Thymus (tissue), 11 donors: Measurements from ENCODE around the gene ADAMTS6. TPM values are rescaled to one million over a fixed set of nuclear protein-coding genes. Genes with fewer than 3 reads are reported as not detected.

Source experiments
- DNase-seq, 9 donors: peaks; one replicate each; pipeline ENCODE4 v3.0.0-alpha.2; 2013; ENCODE audit warnings: low spot score in 9 of 9, low read depth in 6 of 9, missing footprints in 1 of 9
- H3K27ac ChIP-seq, 2 donors: one replicate each; pipeline ENCODE4 v1.5.1; 2013; ENCODE audit warnings: control low read depth in 1 of 2, low read depth in 1 of 2, low read length in 1 of 2, mild to moderate bottlenecking in 1 of 2, moderate library complexity in 1 of 2
- H3K27me3 ChIP-seq, 2 donors: one replicate each; pipeline ENCODE4 v1.5.1; 2013; ENCODE audit warnings: low read length in 1 of 2; ENCODE audit not compliant: control insufficient read depth in 2 of 2, insufficient read depth in 1 of 2
- H3K36me3 ChIP-seq, 2 donors: one replicate each; pipeline ENCODE4 v1.5.1; 2013; ENCODE audit warnings: low read length in 1 of 2, mild to moderate bottlenecking in 1 of 2, moderate library complexity in 1 of 2; ENCODE audit not compliant: control insufficient read depth in 2 of 2, insufficient read depth in 2 of 2
- H3K4me1 ChIP-seq, 2 donors: one replicate each; pipeline ENCODE4 v1.5.1; 2013; ENCODE audit warnings: low read length in 2 of 2; ENCODE audit not compliant: control insufficient read depth in 2 of 2, insufficient read depth in 2 of 2
- H3K4me3 ChIP-seq, 2 donors: one replicate each; pipeline ENCODE4 v1.5.1; 2013; ENCODE audit warnings: low read length in 2 of 2, control low read depth in 1 of 2, mild to moderate bottlenecking in 1 of 2
- H3K9me3 ChIP-seq, 2 donors: one replicate each; pipeline ENCODE4 v1.5.1; 2013; ENCODE audit warnings: low read length in 1 of 2, mild to moderate bottlenecking in 1 of 2; ENCODE audit not compliant: control insufficient read depth in 2 of 2, insufficient read depth in 1 of 2
- WGBS: extraction: QIAGEN DNeasy Blood & Tissue Kit; methylation state at CpG from one replicate; pipeline ENCODE4 v1.1.7; 2013; 5-methylcytosine and 5-hydroxymethylcytosine counted together
- polyA plus RNA-seq: library from polyadenylated mRNA; stranded (reverse); fragments of 200-250 nt; gene quantifications from one replicate; pipeline ENCODE4 v1.2.3, GENCODE V29; 2013
- total RNA-seq: library from RNA; stranded (reverse); fragments of 120-200 nt; gene quantifications from one replicate; pipeline ENCODE4 v1.2.4, GENCODE V29; 2013
- donor health status: healthy.

Gene ADAMTS6
- total and polyA plus RNA-seq, 2 donors: 1.2 to 11.5 TPM

DNA sequence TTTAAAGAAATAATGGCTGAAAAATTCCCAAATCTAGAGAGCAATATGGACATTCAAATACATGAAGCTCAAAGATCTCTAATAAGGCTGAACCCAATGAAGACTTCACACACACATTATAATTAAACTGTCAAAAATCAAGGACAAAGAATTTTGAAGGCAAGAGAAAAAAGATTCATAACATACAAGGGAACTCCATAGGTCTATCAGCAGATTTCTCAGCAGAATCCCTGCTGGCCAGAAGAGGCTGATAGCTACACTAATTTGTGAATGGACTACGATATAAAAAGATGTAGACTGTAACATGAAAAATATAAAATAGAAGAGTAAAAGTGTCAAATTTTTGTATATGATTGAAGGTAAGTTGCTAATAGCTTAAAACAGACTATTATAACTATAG is 251.9 kb downstream of the ADAMTS6 start:
- WGBS: 93% methylated on average over 1 of the region's 1 CpG
- no peak for DNase-seq
- Histone ChIP-seq H3K27me3 (no peaks in the 10 kb centered on the region), H3K9me3 (no peaks in the 10 kb centered on the region), H3K4me1 (no peaks in the 10 kb centered on the region), H3K4me3 (no peak overlapping the region), H3K27ac (no peak overlapping the region), H3K36me3 (no peaks in the 10 kb centered on the region)

DNA sequence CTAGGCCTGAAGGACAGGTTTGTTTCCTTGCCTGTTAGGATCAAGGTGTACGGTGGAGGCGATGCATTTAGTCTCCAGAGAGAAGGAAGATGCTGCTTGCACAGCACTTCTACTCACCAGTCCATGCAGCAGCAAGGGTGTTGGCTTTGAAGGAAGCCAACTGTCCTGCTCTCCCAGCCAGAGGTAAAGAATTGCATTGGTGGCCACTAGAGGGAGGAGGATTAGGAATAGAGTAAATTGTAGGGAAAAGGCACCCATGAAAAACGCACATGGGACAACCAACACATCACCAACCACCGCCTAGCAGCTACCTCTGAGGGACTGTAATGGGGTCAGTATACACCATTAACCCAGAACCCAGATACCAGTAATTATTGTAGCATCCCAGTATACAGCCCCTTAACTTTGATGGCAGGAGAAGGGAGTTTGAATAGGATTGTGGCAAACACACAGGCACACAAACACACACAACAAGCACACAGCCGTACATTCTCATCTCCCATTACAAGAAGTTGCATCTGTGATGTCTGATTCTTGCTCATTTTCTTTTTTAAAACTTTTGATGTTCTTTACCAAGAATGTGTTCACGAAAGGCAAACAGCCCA is 267.7 kb downstream of the ADAMTS6 start:
- WGBS: 95% methylated on average over 6 of the region's 6 CpGs
- Histone ChIP-seq H3K4me3 (no peak overlapping the region), H3K27ac (no peak overlapping the region), H3K4me1 (no peaks in the 10 kb centered on the region), H3K9me3 (no peaks in the 10 kb centered on the region), H3K27me3 (no peaks in the 10 kb centered on the region), H3K36me3 (no peaks in the 10 kb centered on the region)
- no peak for DNase-seq

DNA sequence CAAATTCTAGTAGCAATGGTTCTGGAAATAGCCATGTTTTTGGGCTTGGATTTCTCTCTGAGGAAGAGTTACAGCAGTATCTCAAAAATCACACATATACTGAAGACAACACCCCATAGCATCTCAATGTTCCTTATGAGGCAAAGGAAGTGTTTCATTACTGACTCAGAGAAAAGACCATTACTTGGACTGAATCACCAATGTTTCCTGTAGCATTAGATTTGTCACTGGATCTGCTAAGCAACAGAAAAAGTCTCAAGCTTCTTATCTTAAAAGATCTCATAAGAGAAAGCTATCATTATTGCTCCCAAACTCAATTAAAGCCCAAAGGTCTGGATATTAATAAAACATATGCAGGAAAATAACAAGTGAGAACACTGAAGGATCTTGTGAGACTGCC is 272.4 kb downstream of the ADAMTS6 start:
- H3K27me3 ChIP-seq: no peaks in the 10 kb centered on the region
- H3K36me3 ChIP-seq: no peaks in the 10 kb centered on the region
- H3K4me1 ChIP-seq: no peaks in the 10 kb centered on the region
- H3K27ac ChIP-seq: no peak overlapping the region
- DNase-seq: no peak
- no peak overlapping the region for H3K4me3 ChIP-seq
- no peaks in the 10 kb centered on the region for H3K9me3 ChIP-seq

DNA sequence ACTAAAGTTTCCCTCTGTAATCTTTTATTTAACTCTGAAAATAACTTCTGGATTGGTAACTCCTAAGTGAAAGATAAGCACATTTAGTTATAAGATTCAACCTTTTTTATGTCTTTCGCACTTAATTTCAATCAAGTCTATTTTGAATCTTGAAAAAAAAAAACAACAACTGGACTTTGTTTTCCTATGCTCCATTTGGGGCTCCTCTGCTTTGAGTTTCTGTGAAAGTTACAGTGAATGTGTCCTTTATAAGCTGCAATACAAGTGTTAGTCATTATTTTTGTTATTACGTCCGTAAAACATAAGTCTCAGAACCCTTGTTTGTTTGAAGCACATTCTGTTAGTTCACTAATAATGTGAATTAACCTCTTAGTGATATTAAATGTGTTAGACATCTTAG is 276.8 kb downstream of the ADAMTS6 start:
- 99% methylated on average over 3 of the region's 3 CpGs for WGBS
- Histone ChIP-seq H3K4me1 (no peaks in the 10 kb centered on the region), H3K27me3 (no peaks in the 10 kb centered on the region), H3K4me3 (no peak overlapping the region), H3K9me3 (no peaks in the 10 kb centered on the region), H3K36me3 (no peaks in the 10 kb centered on the region), H3K27ac (no peak overlapping the region)
- no peak for DNase-seq

DNA sequence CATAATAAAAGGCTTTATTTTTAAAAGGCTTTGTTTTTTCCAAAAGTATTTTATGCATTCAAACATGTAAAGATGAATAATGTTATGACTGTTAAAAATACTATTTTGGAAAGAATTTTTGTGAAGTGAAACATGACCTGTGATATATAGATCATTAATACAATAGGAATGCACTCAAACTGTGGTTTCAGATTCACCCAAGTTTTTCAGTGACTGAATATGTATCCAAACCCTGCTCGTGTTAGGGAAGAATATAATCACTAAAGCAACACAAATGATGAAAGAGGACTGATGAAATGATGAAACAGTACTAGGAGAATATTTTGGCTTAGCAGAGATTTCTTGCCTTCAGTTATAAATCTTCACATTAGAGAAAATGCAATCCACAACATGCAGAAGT is 278.0 kb downstream of the ADAMTS6 start:
- H3K27me3 ChIP-seq: no peaks in the 10 kb centered on the region
- no peak for DNase-seq
- no peaks in the 10 kb centered on the region for H3K36me3 ChIP-seq
- no peaks in the 10 kb centered on the region for H3K9me3 ChIP-seq
- no peak overlapping the region for H3K27ac ChIP-seq
- WGBS: 88% methylated on average over 1 of the region's 1 CpG
- H3K4me1 ChIP-seq: no peaks in the 10 kb centered on the region
- H3K4me3 ChIP-seq: no peak overlapping the region

DNA sequence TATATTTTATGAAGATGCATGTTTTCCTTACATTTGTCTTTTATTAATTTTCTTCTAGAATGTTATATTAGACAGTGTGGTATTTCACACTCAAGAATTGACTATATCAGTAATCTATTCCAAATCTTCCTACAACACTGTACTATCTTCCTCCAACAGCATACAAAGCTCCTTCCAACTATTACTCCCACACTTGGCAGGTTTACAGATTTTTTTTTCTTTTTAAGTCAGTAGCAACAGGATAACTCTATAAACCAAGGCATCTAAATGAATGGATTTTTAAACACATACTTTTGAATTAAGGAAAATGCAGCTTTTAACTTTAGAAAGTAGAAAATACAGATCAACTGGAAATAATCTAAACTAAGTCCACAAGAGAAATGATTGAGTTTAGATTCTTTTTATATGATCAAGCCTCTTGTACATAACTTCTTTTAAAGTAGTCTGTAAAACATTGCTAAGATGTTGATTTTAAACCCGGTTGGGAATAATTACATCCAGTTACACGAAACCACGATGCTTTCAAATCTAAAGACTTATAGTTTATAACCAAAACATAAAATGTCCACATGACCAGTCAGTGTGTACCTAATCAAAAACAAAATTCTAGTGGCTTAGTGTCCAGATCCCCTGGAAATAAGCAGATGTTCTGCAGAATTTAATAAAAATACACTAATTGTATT is 281.6 kb downstream of the ADAMTS6 start:
- H3K4me1 ChIP-seq: no peaks in the 10 kb centered on the region
- H3K36me3 ChIP-seq: no peaks in the 10 kb centered on the region
- no peak for DNase-seq
- no peaks in the 10 kb centered on the region for H3K9me3 ChIP-seq
- no peak overlapping the region for H3K4me3 ChIP-seq
- 61% methylated on average over 3 of the region's 3 CpGs for WGBS
- no peaks in the 10 kb centered on the region for H3K27me3 ChIP-seq
- H3K27ac ChIP-seq: no peak overlapping the region

DNA sequence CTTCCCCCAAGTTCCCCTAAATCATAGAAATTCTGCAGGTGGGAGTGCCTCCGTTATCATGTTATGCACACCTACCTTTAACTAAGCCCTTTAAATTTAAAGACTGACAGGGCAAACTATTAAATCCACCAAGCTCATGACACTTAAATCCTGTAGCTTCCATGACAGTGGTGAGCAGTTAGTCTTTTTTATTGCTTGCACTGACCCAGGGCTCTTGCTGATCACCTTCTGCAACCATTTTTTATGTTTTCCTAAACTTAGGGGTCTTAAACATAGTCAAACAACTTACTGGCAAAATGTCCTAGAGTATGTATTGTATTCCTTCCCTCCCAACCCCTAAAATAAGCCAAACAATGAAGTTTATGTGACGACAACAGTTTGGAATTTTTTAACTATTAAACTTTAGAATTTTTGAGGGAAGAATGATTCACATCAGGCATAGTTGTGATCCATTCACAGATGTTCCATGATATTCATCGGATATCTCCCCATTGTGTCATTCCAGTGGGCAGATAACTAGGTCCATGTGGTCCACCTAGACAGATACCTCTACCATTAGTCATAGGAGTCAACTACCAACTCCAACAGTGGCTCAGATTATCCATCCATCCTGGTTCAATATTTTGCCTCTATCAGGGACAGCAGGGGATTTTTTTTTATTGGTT is 283.1 kb downstream of the ADAMTS6 start:
- no peak overlapping the region for H3K4me3 ChIP-seq
- no peaks in the 10 kb centered on the region for H3K36me3 ChIP-seq
- no peak for DNase-seq
- no peaks in the 10 kb centered on the region for H3K9me3 ChIP-seq
- no peaks in the 10 kb centered on the region for H3K27me3 ChIP-seq
- H3K27ac ChIP-seq: no peak overlapping the region
- no peaks in the 10 kb centered on the region for H3K4me1 ChIP-seq
- WGBS: 94% methylated on average over 3 of the region's 3 CpGs

DNA sequence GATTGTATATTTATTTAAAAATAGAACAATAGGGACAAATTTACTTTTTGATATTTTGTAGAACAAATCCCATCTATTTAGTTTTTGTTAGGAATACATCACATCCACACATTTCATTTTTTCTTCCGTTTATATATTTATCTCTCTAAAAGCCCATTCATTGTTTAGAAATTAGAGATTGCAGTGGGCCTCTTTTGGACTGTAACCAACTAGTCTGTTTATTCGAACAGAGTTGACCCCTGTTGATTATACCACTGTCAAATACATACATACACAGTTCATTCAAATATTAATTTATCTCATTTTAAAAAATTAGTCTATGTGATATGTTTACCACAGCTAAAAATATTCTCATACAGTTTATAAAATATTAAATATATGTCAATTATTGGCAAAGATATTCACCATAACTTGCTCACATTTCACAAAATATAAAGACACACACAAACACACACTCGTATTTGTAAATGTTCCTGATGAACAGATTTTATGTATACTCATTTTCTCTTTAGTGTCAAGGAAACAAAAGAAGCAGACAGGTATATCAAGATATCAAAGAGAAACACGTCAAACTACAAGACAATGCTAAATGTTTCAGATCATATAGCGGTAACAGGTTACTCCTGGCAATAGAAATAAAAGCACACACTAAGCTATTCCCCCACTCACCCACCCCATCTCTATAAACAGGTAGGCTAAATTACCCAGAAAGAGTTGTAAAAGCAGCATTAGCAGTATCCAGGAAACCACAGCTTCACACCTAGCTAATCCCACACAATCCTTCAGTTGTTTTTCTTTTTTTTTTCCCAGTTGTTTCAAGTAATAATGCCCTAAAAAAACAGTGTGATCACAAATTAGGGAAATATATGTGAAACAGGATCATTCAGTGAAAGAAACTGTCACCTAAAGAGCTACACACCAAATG is 283.9 kb downstream of the ADAMTS6 start:
- no peaks in the 10 kb centered on the region for H3K9me3 ChIP-seq
- 93% methylated on average over 5 of the region's 5 CpGs for WGBS
- DNase-seq: no peak
- H3K27me3 ChIP-seq: no peaks in the 10 kb centered on the region
- H3K4me3 ChIP-seq: no peak overlapping the region
- H3K4me1 ChIP-seq: no peaks in the 10 kb centered on the region
- H3K36me3 ChIP-seq: no peaks in the 10 kb centered on the region
- no peak overlapping the region for H3K27ac ChIP-seq

DNA sequence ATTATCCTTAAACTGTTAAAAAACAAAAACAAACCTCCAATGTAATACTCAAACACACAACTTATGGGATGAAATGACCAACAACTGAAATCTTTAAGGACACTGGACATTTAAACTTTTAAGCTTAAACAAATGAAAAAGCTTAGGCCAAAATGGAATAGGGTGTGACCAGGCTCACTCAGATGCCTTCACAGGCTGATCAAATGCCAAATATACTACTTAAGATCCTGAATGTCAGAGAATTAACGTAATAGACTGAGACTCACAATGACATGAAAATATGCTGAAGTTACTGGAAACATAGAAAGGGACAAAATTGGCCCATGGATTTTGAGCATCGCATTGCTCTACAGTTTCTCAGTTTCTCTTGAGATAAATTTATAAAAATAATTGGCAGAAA is 286.8 kb downstream of the ADAMTS6 start:
- no peaks in the 10 kb centered on the region for H3K27me3 ChIP-seq
- no peaks in the 10 kb centered on the region for H3K4me1 ChIP-seq
- H3K27ac ChIP-seq: no peak overlapping the region
- H3K4me3 ChIP-seq: no peak overlapping the region
- DNase-seq: no peak
- 95% methylated on average over 2 of the region's 2 CpGs for WGBS
- no peaks in the 10 kb centered on the region for H3K36me3 ChIP-seq
- no peaks in the 10 kb centered on the region for H3K9me3 ChIP-seq
